Fibroblast of skin of right quadriceps (primary cell): ENCODE data around the gene CCL11.
A peak's percentile ranks its signal among the peaks of the same experiment; 100 is the strongest.

Experiments
- DNase-seq: peaks from one replicate; pipeline ENCODE4 v3.0.0-alpha.2; 2013

The CCL11 gene

DNA sequence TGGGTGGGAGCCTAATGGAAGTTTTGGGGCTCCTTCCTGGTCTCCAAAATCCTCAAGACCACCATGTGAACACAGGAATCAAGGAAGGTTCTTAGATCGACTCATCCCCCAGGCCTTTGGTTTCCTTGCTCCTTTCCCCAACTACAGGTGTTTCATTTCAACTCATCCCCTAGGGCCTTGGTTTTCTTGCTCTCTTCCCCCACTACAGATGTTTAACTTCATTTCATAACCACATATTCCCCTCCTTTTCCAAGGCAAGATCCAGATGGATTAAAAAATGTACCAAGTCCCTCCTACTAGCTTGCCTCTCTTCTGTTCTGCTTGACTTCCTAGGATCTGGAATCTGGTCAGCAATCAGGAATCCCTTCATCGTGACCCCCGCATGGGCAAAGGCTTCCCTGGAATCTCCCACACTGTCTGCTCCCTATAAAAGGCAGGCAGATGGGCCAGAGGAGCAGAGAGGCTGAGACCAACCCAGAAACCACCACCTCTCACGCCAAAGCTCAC lies at the start of gene CCL11:
Gene CCL11, plus strand, starts transcription at position 457 of the 507 bp plus-strand sequence. CDS start 67 bp downstream, outside the sequence.
- DNase-seq = no peak

DNA sequence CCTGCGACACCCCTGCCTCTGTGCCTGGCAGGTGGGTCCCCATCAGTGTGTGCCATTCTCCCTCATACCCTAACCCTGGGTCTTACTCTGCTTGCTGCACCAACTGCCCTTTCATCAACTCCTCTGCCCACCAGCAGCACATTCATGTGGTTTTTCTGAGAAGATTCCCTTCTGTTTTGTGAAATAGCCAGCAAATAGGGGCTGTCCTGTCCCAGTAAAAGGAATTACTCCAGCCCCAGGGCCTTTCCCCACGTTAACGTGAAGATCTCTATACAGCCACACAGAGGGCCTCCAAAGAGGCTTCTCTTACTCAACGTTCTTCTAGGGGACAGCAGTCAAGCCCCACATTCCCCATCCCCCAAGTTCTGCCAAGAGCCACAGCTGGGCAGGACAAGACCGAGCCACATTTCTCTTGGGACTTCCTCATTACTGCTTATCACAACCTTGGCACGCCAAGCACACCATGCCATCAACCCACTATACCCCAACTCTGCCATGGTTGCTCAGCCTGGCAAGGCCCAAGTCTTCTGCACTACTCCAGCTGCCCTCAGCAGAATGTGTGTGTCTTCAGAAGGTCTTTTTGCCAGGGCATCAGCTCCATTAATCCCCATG lies 49.2 kb upstream of the CCL11 start:
- no peak for DNase-seq

DNA sequence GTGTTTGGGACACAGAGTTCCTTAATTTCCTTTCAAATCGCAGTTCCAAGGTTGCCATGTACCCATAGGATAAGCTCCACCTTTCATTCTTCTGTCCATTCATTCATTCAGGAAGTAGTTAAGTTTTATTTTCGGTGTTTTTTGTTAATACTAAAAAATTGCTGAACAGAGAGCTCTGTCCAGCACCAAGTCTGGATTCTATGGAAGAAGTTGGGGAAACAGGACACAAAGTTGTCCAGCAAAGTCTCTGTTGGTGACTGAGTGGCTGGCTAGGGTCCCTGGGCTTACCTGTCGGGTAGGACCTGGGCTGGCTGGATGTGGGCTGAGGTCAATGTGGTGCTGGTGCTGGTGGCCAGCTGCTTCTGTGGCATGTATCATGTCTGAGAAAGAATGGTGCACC lies 48.1 kb upstream of the CCL11 start:
- no peak for DNase-seq

DNA sequence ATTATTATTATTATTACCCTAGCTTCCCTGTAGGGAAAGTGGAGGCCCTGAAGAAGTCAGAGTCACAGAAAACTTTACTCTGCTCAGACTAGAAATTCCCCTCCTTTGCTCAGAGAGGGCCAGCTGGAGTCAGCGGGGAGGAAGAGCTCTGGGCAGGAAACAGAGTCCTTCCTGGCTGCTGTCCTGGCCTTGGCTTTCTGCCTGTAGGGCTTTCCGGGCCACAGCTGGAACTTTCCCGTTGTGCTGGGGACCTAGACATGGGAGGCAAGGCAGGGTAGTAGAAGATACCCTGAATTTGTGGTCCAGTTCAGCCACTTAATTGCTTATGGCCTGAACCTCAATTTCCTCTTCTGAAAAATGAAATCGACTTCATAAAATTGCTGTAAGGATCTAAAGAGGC lies 44.5 kb upstream of the CCL11 start:
- DNase-seq = no peak

DNA sequence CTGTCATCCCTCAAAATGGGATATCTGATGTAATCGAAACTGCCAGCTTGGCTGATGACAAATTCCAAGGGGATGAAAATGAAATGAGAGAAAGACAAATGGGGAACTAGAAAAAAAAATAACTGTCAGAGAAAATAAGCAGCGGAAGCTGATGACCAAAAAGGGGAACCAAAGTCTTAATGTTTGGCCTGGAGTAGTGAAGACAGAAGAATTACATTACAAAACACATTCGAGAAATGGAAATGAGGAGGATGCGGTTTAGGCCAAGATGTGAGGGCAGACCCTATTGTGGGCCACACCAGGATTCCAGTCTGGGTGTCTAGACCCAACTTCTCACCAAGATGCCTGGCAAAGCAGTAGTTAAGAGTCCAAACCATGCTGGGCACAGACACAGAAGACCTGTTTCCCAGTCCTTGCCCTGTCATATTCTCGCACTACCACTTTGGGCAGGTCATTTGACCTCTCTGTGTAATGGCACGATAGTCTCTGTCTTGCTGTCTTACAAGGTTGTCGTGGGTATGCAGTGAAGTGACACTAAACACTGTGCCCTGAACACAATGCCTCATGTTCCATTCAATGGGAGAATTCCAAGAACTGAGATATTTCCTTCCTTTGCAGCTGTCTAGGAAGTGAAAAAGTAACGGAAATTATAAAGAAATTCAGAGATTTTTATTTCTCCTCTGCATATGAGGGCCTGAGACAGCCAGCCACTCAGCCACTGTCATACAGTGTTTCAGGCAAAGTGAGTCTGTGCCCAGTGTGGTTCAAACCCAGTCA lies 42.8 kb upstream of the CCL11 start:
- DNase-seq = no peak

DNA sequence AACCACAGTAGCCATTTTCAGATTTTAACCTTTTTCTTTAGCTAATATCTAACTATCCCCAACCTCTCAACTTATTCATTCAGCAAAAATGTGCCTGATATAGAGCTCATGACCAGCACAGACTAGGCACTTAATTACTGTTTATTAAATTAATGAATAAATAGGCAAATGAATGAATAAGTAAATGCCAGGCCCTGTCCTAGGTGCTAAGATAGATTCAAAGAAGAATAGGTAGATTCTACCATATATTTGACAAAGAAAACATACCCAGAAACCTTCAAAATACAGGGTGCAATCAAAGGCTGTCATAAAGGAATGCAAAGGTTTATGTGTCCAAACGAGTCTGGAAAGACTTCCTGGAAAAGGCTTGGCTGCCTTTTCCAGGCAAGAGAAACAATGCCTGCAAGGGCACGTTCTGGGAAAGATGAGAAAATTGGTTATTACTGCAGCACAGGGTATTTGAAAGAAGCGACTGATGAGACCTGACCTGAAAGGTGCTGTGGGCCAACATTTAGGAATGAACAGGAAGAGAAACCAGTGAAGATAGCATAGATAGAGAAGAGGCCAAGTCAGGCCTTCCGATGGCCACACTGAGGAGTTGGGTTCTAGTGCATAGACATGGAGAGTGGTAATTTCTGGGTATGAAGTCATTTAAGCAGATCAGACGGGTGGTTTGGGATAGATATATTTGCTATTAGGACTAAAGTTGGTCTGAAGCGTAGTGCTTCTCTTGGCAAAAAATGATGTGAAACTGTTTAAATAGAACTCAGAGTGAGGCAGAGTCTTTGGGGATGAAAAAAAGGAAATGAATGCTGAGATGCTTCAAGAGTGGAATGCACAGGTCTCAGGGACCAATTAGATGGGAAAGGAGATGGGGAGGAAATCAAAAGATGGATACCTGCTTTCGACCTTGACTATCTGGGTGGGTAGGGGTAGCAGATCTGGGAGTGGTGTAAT lies 41.9 kb upstream of the CCL11 start:
- no peak for DNase-seq

DNA sequence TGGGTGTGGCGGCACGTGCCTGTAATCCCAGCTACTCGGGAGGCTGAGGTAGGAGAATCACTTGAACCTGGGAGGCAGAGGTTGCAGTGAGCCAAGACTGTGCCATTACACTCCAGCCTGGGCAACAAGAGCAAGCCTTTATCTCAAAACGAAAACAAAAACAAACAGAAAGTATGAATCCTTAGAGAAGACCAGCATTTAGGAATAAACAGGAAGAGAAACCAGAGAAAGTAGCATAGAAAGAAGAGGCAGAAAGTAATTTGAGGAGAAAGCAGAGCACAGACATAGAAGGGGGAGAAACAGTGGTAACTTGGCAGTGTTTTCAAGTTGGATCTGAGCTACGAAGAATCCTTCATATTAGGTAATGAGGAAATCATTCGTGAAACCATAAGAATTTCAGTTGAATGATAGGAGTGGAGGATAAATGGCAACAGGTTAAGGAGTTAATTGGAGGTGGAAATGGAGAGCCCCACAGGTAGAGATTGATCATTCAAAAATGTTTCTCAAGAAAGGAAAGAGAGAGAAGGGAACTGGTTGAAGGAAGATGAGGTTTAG lies 40.1 kb upstream of the CCL11 start:
- no peak for DNase-seq

DNA sequence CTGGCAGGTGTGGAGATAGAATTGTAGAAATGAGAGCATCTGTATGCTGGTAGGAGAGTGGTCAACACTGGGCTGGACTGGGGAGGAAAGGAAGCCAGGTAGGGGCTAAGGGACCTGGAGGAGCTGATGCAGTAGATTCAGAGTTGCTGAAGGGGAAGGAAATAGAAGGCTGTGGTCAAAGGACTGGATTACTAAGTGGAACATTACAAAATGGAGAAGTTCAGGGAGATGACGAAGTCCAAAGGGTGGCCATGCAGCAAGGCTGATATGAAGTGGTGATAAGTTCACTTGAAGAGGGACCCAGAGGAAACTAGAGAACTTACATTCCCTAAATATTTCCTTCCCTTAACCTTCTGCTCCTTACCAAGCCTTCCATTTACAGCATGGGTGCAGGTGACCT lies 39.1 kb upstream of the CCL11 start:
- no peak for DNase-seq

DNA sequence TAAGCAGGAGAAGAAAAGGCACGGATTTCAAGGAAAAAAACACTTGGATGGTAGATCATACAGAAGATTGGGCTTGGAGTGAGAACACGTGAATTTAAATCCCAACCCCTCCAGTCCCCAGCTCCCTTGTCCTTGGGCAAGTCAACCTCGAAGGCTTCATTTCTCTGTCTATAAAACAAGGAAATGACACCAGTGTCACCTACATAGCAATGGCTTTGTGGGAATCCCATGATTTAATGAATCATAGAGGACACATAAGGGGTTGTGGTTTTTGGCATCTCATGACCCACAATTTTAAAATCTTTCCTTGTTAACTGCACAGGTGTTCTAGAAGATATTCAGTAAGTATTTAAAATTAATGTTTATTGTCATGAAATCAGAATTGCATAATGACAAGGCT lies 38.7 kb upstream of the CCL11 start:
- no peak for DNase-seq

DNA sequence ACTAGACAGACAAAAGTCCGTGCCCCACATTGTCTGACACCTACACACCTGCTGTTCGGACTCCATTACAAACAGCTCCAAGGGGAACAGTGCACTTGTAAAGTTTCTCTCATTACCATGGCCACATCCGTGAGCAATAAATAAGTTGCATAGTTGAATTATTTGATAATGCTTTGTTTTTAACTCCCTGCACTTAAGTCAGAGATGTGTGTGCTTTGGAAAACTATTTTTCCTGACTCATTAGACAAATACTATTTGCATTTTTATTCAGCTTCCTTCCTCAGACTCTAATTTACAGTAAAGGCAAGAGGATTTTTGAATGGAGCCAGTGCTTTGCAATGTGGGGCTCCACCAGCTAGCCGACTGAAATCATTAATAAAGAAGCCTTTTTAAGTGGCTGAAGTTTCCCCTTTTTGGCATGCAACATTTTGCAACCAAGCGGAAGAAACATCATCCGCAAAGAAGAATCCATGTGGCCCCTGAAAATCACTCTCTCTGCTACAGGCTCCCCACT lies 37.0 kb upstream of the CCL11 start:
- peak; percentile 76 for DNase-seq

DNA sequence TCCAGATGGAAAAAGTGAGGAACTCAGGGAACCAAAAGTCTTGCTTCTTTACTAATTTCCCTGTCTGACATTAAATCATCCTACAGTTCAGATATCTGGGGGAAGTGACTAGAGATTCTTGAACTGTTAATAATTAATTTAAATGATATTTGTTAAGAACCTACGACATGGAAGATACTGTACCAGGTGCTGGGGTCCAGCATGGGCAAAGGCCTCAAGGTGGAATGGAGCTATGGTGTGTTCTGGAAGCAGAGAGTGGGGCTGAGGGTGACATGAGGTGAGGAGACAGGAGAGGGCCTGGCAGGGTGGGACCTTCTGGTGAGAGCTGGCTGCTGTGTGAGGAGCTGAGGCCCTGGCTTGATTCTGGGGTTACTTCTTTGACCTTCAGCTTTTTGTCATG lies 36.5 kb upstream of the CCL11 start:
- no peak for DNase-seq

DNA sequence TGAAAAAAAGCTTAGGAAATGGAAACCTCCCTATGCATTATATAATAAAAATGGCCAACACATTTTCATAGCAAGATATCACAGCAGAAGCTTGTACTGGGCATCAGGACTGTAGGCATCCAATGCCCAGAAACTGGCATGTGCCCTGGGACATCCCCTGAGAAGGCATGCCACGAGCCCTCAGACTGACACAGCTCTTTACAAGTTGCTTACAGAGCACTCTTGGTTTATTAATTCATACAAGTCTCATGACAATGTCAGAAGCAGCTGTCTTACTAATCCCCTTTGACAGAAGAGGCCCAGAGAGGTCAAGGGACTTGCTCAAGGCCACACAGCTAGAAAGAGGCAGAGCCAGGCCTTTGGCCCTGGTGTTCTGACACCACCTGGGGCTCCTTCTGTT lies 36.1 kb upstream of the CCL11 start:
- DNase-seq = no peak

DNA sequence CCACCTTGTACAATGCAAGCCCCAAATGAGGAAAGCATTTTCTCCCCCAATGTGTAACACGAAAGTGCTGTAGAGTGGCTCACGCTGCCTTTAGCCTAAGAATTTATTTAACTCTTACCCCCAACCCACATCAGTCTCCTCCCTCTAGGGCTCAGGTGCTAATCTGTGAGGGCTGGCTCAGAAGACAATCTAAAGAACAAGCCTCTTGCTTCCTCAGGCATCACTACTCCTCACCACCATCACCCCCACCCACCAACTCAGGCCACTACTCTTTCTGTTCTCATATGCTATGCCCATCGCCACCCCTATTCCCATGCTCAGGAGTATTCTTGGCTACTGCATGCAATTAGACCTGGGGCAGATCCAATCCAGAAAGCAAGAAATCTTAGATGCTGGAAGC lies 34.4 kb upstream of the CCL11 start:
- no peak for DNase-seq

DNA sequence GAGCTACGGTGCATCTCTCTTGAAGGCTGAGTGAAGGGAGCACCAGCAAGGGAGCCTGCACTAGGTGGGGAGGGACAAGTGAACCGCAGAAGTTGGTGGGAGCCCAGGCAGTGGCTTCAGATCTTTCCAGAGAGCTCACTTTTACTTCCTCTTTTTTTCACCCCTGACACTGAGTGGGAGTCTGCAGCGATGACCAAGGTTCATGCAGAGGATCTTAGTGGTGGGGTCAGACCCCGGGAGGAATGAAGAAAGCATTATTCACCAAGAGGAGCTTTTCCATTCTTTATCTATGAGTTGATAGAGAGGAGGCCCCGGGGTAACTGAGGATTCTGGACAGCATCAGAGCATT lies 33.5 kb upstream of the CCL11 start:
- no peak for DNase-seq

DNA sequence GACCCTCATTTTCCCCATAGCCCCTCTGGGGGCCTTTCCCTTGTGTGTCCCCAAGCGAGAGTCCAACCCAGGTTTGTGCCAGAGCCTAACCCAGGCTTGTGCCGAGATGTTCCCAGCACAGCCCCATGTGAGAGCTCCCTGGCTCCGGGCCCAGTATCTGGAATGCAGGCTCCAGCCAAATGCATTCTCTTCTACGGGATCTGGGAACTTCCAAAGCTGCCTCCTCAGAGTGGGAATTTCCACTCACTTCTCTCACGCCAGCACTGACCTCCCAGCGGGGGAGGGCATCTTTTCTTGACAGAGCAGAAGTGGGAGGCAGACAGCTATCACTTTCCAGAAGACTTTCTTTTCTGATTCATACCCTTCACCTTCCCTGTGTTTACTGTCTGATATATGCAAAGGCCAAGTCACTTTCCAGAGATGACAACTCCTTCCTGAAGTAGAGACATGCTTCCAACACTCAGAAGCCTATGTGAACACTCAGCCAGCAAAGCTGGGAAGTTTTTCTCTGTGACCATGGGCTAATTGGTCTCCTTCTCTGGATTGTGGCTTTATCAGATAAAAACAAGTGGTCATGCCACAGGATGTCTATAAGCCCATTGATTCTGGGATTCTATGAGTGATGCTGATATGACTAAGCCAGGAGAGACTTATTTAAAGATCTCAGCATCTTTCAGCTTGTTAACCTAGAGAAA lies 33.0 kb upstream of the CCL11 start:
- peak; percentile 90 for DNase-seq

DNA sequence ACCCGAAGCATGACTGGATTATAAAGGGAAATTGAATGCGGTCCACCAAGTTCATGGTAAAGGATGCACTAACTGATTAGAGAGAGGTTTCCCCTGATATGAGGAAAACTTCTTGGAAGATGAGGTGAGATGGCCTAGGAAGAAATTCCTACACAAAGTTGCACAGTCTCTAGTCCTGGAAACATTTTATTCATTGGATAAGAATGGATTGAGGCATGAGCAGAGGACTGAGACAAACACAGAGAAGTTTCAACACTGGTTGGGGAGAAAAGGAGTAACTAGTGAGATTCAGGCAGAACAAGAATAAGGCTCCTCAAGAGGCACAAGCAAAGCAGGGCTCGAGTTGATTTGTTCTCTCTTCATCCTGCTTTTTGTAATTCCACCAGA lies 32.4 kb upstream of the CCL11 start:
- no peak for DNase-seq

DNA sequence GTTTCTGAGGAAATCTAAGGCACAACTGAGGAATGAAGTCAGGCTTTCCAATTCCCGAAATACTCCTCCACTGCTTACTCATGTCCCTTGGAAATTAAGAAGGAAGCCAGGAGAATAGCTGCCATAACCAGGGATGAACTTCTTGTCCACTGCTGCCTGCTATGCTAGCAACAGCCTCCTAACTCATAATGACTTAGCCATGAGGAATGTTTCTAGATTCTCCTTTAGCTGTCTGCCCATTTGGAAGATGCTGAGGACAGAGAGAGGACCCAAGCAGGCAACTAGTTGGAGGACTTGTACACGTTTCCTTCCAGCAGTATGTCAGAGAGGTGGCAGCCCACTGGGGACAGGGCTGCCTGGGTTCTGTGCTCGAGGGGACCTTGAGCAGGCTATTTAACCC lies 31.4 kb upstream of the CCL11 start:
- DNase-seq = peak; percentile 90

DNA sequence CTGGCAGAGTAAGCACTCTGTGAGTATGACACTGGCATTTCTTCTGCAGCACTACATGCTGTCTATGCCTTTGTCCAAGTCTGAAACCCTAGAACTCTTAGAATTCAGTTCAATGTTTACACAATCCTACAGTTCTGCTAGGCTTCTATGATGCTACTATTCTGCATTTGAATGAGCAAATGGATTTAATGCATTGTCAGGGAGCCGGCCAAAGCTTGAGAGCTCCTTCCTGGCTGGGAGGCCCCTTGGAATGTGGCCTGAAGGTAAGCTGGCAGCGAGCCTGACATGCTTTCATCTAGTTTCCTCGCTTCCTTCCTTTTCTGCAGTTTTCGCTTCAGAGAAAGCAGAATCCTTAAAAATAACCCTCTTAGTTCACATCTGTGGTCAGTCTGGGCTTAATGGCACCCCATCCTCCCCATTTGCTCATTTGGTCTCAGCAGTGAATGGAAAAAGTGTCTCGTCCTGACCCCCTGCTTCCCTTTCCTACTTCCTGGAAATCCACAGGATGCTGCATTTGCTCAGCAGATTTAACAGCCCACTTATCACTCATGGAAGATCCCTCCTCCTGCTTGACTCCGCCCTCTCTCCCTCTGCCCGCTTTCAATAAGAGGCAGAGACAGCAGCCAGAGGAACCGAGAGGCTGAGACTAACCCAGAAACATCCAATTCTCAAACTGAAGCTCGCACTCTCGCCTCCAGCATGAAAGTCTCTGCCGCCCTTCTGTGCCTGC lies 30.7 kb upstream of the CCL11 start, which contains the start of gene CCL2:
Gene CCL2, plus strand, starts transcription at position 635 of the 730 bp plus-strand sequence. Its CDS starts 65 bp downstream, at position 700.
- DNase-seq = peak; percentile 76

DNA sequence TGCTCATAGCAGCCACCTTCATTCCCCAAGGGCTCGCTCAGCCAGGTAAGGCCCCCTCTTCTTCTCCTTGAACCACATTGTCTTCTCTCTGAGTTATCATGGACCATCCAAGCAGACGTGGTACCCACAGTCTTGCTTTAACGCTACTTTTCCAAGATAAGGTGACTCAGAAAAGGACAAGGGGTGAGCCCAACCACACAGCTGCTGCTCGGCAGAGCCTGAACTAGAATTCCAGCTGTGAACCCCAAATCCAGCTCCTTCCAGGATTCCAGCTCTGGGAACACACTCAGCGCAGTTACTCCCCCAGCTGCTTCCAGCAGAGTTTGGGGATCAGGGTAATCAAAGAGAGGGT lies 30.2 kb upstream of the CCL11 start:
- DNase-seq = peak; percentile 27

DNA sequence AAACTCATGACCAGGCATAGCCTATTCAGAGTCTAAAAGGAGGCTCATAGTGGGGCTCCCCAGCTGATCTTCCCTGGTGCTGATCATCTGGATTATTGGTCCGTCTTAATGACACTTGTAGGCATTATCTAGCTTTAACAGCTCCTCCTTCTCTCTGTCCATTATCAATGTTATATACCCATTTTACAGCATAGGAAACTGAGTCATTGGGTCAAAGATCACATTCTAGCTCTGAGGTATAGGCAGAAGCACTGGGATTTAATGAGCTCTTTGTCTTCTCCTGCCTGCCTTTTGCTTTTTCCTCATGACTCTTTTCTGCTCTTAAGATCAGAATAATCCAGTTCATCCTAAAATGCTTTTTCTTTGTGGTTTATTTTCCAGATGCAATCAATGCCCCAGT lies 29.7 kb upstream of the CCL11 start:
- DNase-seq = no peak

DNA sequence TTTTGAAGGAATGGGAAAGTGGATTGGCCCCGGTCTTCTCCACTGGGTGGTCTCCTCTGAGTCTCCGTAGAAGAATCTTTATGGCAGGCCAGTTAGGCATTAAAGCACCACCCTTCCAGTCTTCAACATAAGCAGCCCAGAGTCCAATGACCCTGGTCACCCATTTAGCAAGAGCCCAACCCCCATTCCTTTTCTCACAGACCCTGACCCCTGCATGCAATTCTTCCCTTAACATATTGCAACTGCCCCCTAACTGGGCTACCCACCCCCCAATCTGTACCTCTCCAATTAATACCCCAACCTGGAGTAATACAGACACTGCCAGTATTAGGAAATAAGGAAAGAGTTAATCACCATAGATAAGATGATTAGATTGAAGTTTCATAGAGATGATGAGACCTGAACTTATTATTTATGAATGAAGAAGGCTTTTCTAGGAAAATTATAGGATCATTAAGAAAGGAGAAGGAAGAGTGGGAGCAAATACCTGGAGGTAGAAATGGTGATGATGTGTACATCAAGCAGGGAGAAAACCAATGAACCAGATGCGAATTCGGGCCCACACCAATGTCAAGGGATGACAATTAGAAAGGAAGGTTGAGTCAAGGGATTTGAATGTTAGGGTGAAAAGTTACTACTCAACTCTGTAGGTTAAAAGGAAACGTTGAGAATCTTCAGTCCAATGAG lies 28.1 kb upstream of the CCL11 start:
- DNase-seq = no peak
